CD4-positive, alpha-beta memory T cell (primary cell): ENCODE results near the gene EPHB2. TPM values are rescaled to one million over a fixed set of nuclear protein-coding genes. Genes with fewer than 3 reads are reported as not detected.

Experiments used
- CTCF ChIA-PET: fragments of 350-600 bp; sonication (Branson Sonifier 250); formaldehyde crosslinking; loops from one replicate; lab custom pipeline; 2021; ENCODE audit warnings: inconsistent platforms; ENCODE audit not compliant: partially characterized antibody; lab: Charles Lee
- POLR2A ChIA-PET: fragments of 350-600 bp; sonication (Branson Sonifier 250); formaldehyde crosslinking; loops from one replicate; lab custom pipeline; 2021; ENCODE audit not compliant: partially characterized antibody; lab: Charles Lee
- DNase-seq, 5 donors: peaks; one replicate each; pipeline versions ENCODE4 v3.0.0 to v3.0.0-alpha.2; 2020 to 2022; ENCODE audit warnings: mixed read lengths in 1 of 5
- H3K27ac ChIP-seq: one replicate; pipeline ENCODE4 v1.7.0; 2013; ENCODE audit warnings: low read depth, low read length
- H3K27me3 ChIP-seq: 2 replicates; pipeline ENCODE4 v1.7.0; 2013; ENCODE audit warnings: mild to moderate bottlenecking, low read length, moderate library complexity; ENCODE audit not compliant: insufficient read depth
- H3K36me3 ChIP-seq: 2 replicates; pipeline ENCODE4 v1.7.0; 2013; ENCODE audit warnings: mild to moderate bottlenecking, low read length, moderate library complexity; ENCODE audit not compliant: insufficient read depth
- H3K4me1 ChIP-seq: 2 replicates; pipeline ENCODE4 v1.7.0; 2013; ENCODE audit warnings: mild to moderate bottlenecking, low read length, moderate library complexity; ENCODE audit not compliant: insufficient read depth
- H3K4me3 ChIP-seq, 2 donors: one replicate each; pipeline ENCODE4 v1.7.0; 2013; ENCODE audit warnings: low read length in 2 of 2, mild to moderate bottlenecking in 1 of 2
- H3K9me3 ChIP-seq, 2 donors: one replicate each; pipeline ENCODE4 v1.7.0; 2013; ENCODE audit warnings: low read length in 2 of 2, control low read depth in 1 of 2; ENCODE audit not compliant: control insufficient read depth in 1 of 2
- H3K27ac Mint-ChIP-seq, 7 donors: one replicate each; pipeline ENCODE4 v1.8.0; 2020 to 2021; ENCODE audit warnings: mixed read lengths in 7 of 7, mild to moderate bottlenecking in 6 of 7, inconsistent platforms in 3 of 7, moderate library complexity in 3 of 7
- H3K27me3 Mint-ChIP-seq, 2 donors: one replicate each; pipeline ENCODE4 v1.8.0; 2020 to 2021; ENCODE audit warnings: mixed read lengths in 2 of 2
- H3K36me3 Mint-ChIP-seq, 2 donors: one replicate each; pipeline ENCODE4 v1.8.0; 2020 to 2021; ENCODE audit warnings: mixed read lengths in 2 of 2, inconsistent platforms in 1 of 2, mild to moderate bottlenecking in 1 of 2
- H3K4me1 Mint-ChIP-seq, 4 donors: one replicate each; pipeline ENCODE4 v1.8.0; 2020 to 2021; ENCODE audit warnings: mixed read lengths in 4 of 4, mild to moderate bottlenecking in 1 of 4
- H3K4me3 Mint-ChIP-seq, 8 donors: one replicate each; pipeline ENCODE4 v1.8.0; 2020 to 2021; ENCODE audit warnings: mixed read lengths in 8 of 8, mild to moderate bottlenecking in 7 of 8, moderate library complexity in 6 of 8, inconsistent platforms in 3 of 8
- H3K9me3 Mint-ChIP-seq, 8 donors: one replicate each; pipeline ENCODE4 v1.8.0; 2020 to 2021; ENCODE audit warnings: mixed read lengths in 8 of 8, mild to moderate bottlenecking in 5 of 8, inconsistent platforms in 3 of 8, moderate library complexity in 1 of 8
- intact Hi-C: fragments of 100-400 bp; cut with micrococcal nuclease; formaldehyde crosslinking; loops from one replicate; pipeline ENCODE4 v1.15.1; 2023
- polyA plus RNA-seq, 2 donors: library from polyadenylated mRNA; unstranded; fragments of 300-500 nt; fragmentation: Illumina TruSeq; gene quantifications; one replicate each; pipeline ENCODE4 v1.2.3, GENCODE V29; 2021
- total RNA-seq, 2 experiments: library from RNA; stranded (reverse); gene quantifications; one replicate each; pipeline ENCODE4 v1.2.3, GENCODE V29; 2021

The EPHB2 gene
- total and polyA plus RNA-seq, 4 experiments from 2014 or later: 0.35 to 0.36 TPM; not detected in 2

DNA sequence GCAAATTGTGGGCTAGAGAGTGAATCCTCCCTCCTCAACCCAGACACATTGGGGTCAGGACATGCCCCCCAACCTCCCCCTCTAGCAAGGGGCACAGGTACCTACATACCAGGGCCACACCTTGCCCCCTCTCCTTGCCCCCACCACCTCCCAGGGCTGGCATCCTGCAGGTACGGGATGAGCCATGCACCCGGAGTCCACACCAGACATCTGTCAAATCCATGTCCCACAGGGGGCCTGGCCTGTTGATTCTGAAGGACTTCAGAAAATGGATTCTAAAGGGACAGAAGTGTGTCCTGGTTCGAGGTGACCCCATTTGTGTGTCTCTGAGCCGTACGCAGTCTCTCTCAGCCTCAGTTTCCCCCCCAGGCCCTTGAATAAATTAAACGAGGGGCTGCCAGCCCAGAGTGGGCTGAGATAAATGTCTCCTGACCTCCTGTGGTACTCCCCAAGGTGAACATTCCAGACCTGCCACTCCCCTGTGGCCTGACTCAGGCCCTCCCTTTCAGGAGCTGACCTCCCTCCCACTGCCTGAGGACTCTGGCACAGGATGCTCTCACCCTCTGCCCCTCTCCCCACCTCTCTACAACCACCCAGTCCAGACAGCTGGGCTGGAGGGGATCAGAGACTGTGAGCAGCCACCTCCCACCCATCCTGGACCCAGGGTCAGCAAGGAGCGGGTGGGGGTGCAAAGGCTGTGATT lies 94.5 kb downstream of the EPHB2 start:
- H3K36me3 ChIP-seq: no peaks in the 10 kb centered on the region
- no peak for DNase-seq
- ChIA-PET CTCF (no interaction called here), POLR2A (no interaction called here)
- no peak overlapping the region for H3K4me3 ChIP-seq
- peaks cover 0 to 4% of the 10 kb centered on the region in 2 donors for H3K27me3 Mint-ChIP-seq
- no peak overlapping the region for H3K27ac Mint-ChIP-seq
- no peaks in the 10 kb centered on the region for H3K27me3 ChIP-seq
- no peak overlapping the region for H3K4me3 Mint-ChIP-seq
- no peaks in the 10 kb centered on the region for H3K4me1 Mint-ChIP-seq
- H3K36me3 Mint-ChIP-seq: no peaks in the 10 kb centered on the region
- intact Hi-C loops: no loop called here
- no peaks in the 10 kb centered on the region for H3K4me1 ChIP-seq
- peaks cover 0 to 2% (median 0%) of the 10 kb centered on the region in 8 donors for H3K9me3 Mint-ChIP-seq
- no peak overlapping the region for H3K27ac ChIP-seq
- H3K9me3 ChIP-seq: no peaks in the 10 kb centered on the region

DNA sequence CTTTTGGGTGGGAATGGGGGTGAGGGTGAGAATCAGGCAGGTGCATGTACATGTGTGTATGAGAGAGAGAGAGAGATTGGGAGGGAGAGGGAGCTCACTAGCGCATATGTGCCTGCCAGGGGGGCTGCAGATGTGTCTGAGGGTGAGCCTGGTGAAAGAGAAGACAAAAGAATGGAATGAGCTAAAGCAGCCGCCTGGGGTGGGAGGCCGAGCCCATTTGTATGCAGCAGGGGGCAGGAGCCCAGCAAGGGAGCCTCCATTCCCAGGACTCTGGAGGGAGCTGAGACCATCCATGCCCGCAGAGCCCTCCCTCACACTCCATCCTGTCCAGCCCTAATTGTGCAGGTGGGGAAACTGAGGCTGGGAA lies 95.0 kb downstream of the EPHB2 start:
- no peaks in the 10 kb centered on the region for H3K27me3 ChIP-seq
- POLR2A ChIA-PET: no interaction called here
- H3K4me1 ChIP-seq: no peaks in the 10 kb centered on the region
- H3K9me3 ChIP-seq: no peaks in the 10 kb centered on the region
- no peak for DNase-seq
- intact Hi-C loops: no loop called here
- Mint-ChIP-seq H3K27me3 (peaks cover 0 to 2% of the 10 kb centered on the region in 2 donors), H3K4me3 (no peak overlapping the region), H3K27ac (no peak overlapping the region), H3K36me3 (no peaks in the 10 kb centered on the region), H3K9me3 (peaks cover 0 to 2% (median 0%) of the 10 kb centered on the region in 8 donors), H3K4me1 (no peaks in the 10 kb centered on the region)
- CTCF ChIA-PET: no interaction called here
- H3K36me3 ChIP-seq: no peaks in the 10 kb centered on the region
- no peak overlapping the region for H3K27ac ChIP-seq
- no peak overlapping the region for H3K4me3 ChIP-seq

DNA sequence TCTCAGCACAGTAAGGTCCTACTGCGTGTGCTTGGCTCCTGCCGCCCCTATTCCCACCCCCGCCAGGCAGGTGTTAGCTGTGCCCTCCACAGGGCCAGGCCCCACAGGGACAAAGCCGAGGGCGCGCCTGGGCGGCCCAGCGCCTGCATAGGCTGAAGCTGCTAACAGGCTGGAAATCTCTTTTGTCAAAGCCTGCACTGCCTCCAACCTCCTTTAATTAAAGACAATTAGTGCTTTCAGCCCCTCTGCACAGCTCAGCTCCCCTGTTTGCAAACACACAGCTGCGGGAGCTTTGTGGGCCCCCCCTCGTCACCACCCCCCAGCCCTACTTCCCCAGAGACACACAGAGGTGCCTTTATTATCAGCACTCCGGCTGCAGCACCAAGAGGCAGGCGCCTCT lies 95.9 kb downstream of the EPHB2 start:
- H3K27me3 Mint-ChIP-seq: peaks cover 0 to 2% of the 10 kb centered on the region in 2 donors
- ChIA-PET POLR2A (no interaction called here), CTCF (no interaction called here)
- no peaks in the 10 kb centered on the region for H3K27me3 ChIP-seq
- H3K36me3 Mint-ChIP-seq: no peaks in the 10 kb centered on the region
- no peak for DNase-seq
- H3K9me3 Mint-ChIP-seq: peaks cover 0 to 2% (median 0%) of the 10 kb centered on the region in 8 donors
- no peak overlapping the region for H3K27ac Mint-ChIP-seq
- H3K4me3 Mint-ChIP-seq: no peak overlapping the region
- H3K4me1 Mint-ChIP-seq: no peaks in the 10 kb centered on the region
- H3K4me3 ChIP-seq: no peak overlapping the region
- H3K27ac ChIP-seq: no peak overlapping the region
- no peaks in the 10 kb centered on the region for H3K9me3 ChIP-seq
- H3K4me1 ChIP-seq: no peaks in the 10 kb centered on the region
- intact Hi-C loops: no loop called here
- no peaks in the 10 kb centered on the region for H3K36me3 ChIP-seq

DNA sequence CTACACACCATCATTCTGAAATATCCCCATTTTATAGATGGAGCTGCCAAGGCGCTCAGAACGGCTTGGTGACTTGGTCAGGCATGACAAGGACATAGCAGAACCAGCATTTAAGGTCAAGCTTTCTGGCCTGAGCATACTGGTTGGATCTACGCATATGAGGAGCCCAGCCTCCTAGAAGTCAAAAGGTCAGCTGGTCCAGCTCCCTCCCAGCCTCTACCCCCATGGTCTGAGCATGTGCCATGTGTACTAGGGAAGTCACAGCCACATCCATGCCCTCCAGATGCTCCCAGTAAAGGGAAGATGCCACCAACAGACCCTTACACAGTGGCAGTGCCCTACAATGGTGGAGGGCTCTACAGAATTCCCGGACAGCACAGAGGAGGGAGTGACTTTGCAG lies 96.7 kb downstream of the EPHB2 start:
- H3K4me3 Mint-ChIP-seq: no peak overlapping the region
- ChIA-PET CTCF (no interaction called here), POLR2A (no interaction called here)
- no peaks in the 10 kb centered on the region for H3K36me3 Mint-ChIP-seq
- no peak for DNase-seq
- no peaks in the 10 kb centered on the region for H3K4me1 Mint-ChIP-seq
- Histone ChIP-seq H3K27me3 (no peaks in the 10 kb centered on the region), H3K36me3 (no peaks in the 10 kb centered on the region), H3K4me3 (no peak overlapping the region), H3K4me1 (no peaks in the 10 kb centered on the region), H3K9me3 (no peaks in the 10 kb centered on the region), H3K27ac (no peak overlapping the region)
- H3K9me3 Mint-ChIP-seq: peaks cover 0 to 2% (median 0%) of the 10 kb centered on the region in 8 donors
- intact Hi-C loops: no loop called here
- H3K27me3 Mint-ChIP-seq: peaks cover 0 to 2% of the 10 kb centered on the region in 2 donors
- no peak overlapping the region for H3K27ac Mint-ChIP-seq

DNA sequence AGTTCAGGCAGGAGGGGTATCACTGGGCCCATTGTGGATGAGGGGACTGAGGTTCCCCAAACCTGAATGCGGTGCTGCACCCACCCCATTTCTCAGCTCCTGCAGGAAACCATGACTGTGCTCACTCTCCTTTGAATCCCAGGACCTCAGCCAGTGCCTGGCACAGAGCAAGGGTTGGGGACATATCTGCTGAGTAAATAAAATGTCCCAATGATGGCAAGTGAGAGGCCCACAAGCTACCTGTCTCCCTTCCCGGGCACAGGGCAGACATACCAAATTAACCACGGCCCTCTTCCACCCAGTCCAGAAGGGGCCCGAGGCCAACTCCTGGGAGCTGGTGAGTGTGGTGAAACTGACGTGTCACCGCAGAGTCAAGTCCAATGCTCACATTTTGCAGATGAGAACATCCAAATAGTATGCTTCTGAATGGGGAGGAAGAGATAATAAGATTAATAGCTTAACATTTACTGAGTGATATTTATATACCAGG lies 97.6 kb downstream of the EPHB2 start:
- no peaks in the 10 kb centered on the region for H3K4me1 ChIP-seq
- no peak overlapping the region for H3K4me3 ChIP-seq
- DNase-seq: no peak
- Mint-ChIP-seq H3K36me3 (no peaks in the 10 kb centered on the region), H3K4me1 (no peaks in the 10 kb centered on the region), H3K4me3 (no peak overlapping the region), H3K9me3 (peaks cover 0 to 2% (median 0%) of the 10 kb centered on the region in 8 donors), H3K27me3 (no peaks in the 10 kb centered on the region), H3K27ac (no peak overlapping the region)
- no peaks in the 10 kb centered on the region for H3K27me3 ChIP-seq
- no peak overlapping the region for H3K27ac ChIP-seq
- ChIA-PET CTCF (no interaction called here), POLR2A (no interaction called here)
- intact Hi-C loops: no loop called here
- H3K9me3 ChIP-seq: no peaks in the 10 kb centered on the region
- H3K36me3 ChIP-seq: no peaks in the 10 kb centered on the region

DNA sequence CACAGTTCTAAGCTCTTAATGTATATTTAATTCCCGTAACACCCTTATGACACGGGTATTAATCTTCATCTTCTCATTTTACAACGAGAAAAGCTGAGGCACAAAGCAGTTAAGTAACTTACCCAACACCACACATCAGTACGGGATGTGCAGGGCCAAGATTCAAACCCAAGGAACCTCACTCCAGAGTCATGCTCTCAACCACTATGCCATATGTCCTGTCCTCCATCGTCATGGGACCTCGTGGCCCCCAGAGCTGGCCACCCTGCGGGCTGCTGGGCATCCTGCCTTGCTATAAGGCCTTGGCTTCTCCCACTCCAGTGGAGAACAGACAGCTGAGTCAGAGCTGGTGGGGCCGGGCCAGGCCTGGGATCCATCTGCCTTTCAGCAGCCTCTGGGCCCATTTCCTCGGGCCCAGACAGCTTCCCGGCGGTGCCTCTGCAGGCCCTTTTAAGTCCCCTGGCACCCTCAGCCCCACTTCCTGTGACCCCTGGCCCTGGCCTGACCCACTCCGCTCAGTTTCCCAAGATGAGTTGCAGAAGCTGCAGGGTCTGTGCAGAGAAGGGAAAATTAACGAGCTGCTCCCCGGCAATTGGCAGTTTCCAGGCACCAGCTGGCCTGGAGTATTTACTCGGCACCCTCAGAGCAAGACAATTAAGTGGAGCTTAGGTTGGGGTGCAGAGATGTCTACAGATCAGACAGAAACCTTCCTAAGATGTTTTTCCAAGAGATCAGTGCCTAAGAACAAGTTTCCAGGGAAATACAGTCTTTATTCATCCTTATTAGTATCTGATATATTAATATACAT lies 98.2 kb downstream of the EPHB2 start:
- POLR2A ChIA-PET: no interaction called here

DNA sequence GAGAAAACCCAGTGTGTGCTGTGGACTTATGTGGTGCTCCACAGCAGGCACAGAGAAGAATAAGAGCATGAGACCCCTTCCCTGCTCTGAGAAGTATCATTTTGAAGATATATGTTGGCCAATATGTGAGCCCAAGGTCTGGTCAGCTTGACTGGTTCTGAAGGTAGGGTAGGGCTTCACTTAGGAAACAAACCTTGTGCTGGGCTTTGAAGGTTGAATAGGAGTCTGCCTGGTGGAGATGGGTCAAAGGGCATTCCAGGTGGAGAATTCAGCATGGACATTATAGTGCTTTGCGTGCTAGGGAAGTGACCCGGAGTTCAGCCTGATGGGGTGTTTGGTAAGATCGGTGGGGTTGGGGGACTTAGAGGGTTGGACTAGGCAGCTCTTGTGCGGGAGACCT lies 99.1 kb downstream of the EPHB2 start:
- no peak overlapping the region for H3K27ac Mint-ChIP-seq
- POLR2A ChIA-PET: no interaction called here

More for the DNA sequence above, 98.2 kb downstream of the EPHB2 start:
- no peak overlapping the region for H3K27ac Mint-ChIP-seq
- no peak overlapping the region for H3K4me3 Mint-ChIP-seq
- Histone ChIP-seq H3K4me3 (no peak overlapping the region), H3K36me3 (no peaks in the 10 kb centered on the region), H3K9me3 (no peaks in the 10 kb centered on the region), H3K27me3 (no peaks in the 10 kb centered on the region), H3K4me1 (no peaks in the 10 kb centered on the region), H3K27ac (no peak overlapping the region)
- no peaks in the 10 kb centered on the region for H3K36me3 Mint-ChIP-seq
- no peaks in the 10 kb centered on the region for H3K4me1 Mint-ChIP-seq
- H3K9me3 Mint-ChIP-seq: peaks cover 0 to 2% (median 0%) of the 10 kb centered on the region in 8 donors
- no peaks in the 10 kb centered on the region for H3K27me3 Mint-ChIP-seq
- CTCF ChIA-PET: no interaction called here
- intact Hi-C loops: no loop called here
- DNase-seq: no peak

More for the DNA sequence above, 99.1 kb downstream of the EPHB2 start:
- intact Hi-C loops: no loop called here
- Mint-ChIP-seq H3K4me3 (no peak overlapping the region), H3K36me3 (no peaks in the 10 kb centered on the region), H3K27me3 (no peaks in the 10 kb centered on the region), H3K9me3 (peaks cover 0 to 2% (median 0%) of the 10 kb centered on the region in 8 donors), H3K4me1 (no peaks in the 10 kb centered on the region)
- no peak for DNase-seq
- Histone ChIP-seq H3K9me3 (no peaks in the 10 kb centered on the region), H3K27ac (no peak overlapping the region), H3K4me1 (no peaks in the 10 kb centered on the region), H3K27me3 (no peaks in the 10 kb centered on the region), H3K36me3 (no peaks in the 10 kb centered on the region), H3K4me3 (no peak overlapping the region)
- CTCF ChIA-PET: no interaction called here
